DMS79 treated with DMSO at 0.1 percent for 48 hours (cell line): ENCODE measurements around the gene ITSN2.

ENCODE experiments used
- DNase-seq: peaks from one replicate; lab custom pipeline; 2025; lab: John Stamatoyannopoulos, UW

Gene ITSN2

GRCh38 chr2:24334245-24334633, 26.1 kb downstream of the ITSN2 start:
- no peak for DNase-seq

- DNase-seq: no peak
Observed at GRCh38 chr2:24332791-24333540, 27.4 kb downstream of the ITSN2 start.

GRCh38 chr2:24330161-24330560, 30.2 kb downstream of the ITSN2 start:
- DNase-seq: no peak

- DNase-seq: no peak
Observed at GRCh38 chr2:24329700-24330099, 30.6 kb downstream of the ITSN2 start.

- no peak for DNase-seq
Observed at GRCh38 chr2:24328010-24328409, 32.3 kb downstream of the ITSN2 start.

GRCh38 chr2:24317491-24317920, 42.8 kb downstream of the ITSN2 start:
- no peak for DNase-seq

GRCh38 chr2:24315669-24316068, 44.7 kb downstream of the ITSN2 start:
- no peak for DNase-seq

GRCh38 chr2:24313744-24314632, 46.3 kb downstream of the ITSN2 start:
- DNase-seq: no peak

- DNase-seq: no peak
Observed at GRCh38 chr2:24307961-24308360, 52.4 kb downstream of the ITSN2 start.

- no peak for DNase-seq
Observed at GRCh38 chr2:24304631-24305030, 55.7 kb downstream of the ITSN2 start.

GRCh38 chr2:24304098-24304497, 56.2 kb downstream of the ITSN2 start:
- peak; percentile 44 for DNase-seq

- DNase-seq: no peak
Observed at GRCh38 chr2:24301599-24301998, 58.7 kb downstream of the ITSN2 start.

- DNase-seq: no peak
Observed at GRCh38 chr2:24297663-24298062, 62.7 kb downstream of the ITSN2 start.

GRCh38 chr2:24287171-24287570, 73.2 kb downstream of the ITSN2 start:
- no peak for DNase-seq

GRCh38 chr2:24285484-24286152, 74.7 kb downstream of the ITSN2 start:
- no peak for DNase-seq

GRCh38 chr2:24280645-24281044, 79.7 kb downstream of the ITSN2 start:
- no peak for DNase-seq

GRCh38 chr2:24280161-24280560, 80.2 kb downstream of the ITSN2 start:
- no peak for DNase-seq

GRCh38 chr2:24276349-24276899, 83.9 kb downstream of the ITSN2 start:
- DNase-seq: no peak

GRCh38 chr2:24274809-24275208, 85.5 kb downstream of the ITSN2 start:
- DNase-seq: no peak

- DNase-seq: no peak
Observed at GRCh38 chr2:24273598-24273997, 86.7 kb downstream of the ITSN2 start.

- DNase-seq: no peak
Observed at GRCh38 chr2:24272907-24273306, 87.4 kb downstream of the ITSN2 start.

- DNase-seq: no peak
Observed at GRCh38 chr2:24272161-24272802, 88.1 kb downstream of the ITSN2 start.
